ENCODE measurements around the gene DNAJC4. TPM values are rescaled to one million over a fixed set of nuclear protein-coding genes. Genes with fewer than 3 reads are reported as not detected.

DNAJC4 gene
- total RNA-seq, 1 donor from 2014 or later, result 13.5 TPM

GRCh38 chr11:64229090-64229743, 1.1 kb upstream of the DNAJC4 start:
- no peak for DNase-seq (ENCODE audit: low spot score)

DNA sequence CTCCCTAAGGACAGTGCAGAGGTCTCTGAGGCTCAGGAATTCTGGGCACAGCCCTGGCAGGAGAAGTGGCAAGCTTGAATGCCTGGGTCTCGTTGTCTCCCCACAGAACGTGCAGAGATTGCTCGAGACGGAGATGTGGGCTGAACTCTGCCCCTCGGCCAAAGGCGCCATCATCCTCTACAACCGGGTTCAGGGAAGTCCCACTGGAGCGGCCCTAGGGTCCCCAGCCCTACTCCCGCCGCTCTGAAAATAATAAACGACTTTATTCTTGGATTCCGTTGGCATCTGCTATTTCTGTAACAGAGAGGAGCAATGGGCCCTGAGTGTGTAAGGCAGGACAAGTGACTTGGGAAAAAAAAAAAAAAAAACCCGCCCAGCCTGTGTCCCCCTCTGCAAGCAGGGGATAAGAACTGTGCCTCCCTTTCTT, 591 bp upstream of the DNAJC4 start:
- no peak for DNase-seq (ENCODE audit: low spot score)

DNA sequence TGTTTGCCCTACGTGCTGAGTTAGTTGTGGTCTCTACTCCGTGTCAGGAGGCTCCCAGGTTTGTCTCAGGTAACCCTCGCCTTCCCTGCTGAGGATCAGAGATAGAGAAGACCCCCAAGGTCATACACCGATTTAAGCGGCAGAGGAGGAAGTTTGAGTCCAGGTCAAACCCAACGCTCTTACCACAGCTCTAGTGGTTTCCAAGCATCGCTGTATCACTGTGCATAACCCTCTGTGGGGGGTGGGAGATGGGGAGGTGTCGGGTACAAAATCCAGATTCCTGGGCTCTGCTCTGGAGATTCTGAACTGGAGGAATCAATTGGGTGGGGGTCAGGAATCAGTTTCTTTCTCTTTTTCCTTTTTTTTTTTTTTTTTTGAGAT, 627 bp downstream of the DNAJC4 start:
- no peak for DNase-seq (ENCODE audit: low spot score)

- no peak for DNase-seq (ENCODE audit: low spot score)
Measured at GRCh38 chr11:64231546-64231945, 1.2 kb downstream of the DNAJC4 start.

GRCh38 chr11:64232182-64232966, 2.0 kb downstream of the DNAJC4 start:
- no peak for DNase-seq (ENCODE audit: low spot score)

GRCh38 chr11:64232967-64233315, 2.6 kb downstream of the DNAJC4 start:
- no peak for DNase-seq (ENCODE audit: low spot score)

- DNase-seq (ENCODE audit: low spot score), result peak; percentile 75
Measured at GRCh38 chr11:64233913-64234586, 3.7 kb downstream of the DNAJC4 start, which contains the start of gene VEGFB. TSS of gene VEGFB (plus strand) at chr11:64234584. CDS start at chr11:64234834, 250 bp downstream.

DNA sequence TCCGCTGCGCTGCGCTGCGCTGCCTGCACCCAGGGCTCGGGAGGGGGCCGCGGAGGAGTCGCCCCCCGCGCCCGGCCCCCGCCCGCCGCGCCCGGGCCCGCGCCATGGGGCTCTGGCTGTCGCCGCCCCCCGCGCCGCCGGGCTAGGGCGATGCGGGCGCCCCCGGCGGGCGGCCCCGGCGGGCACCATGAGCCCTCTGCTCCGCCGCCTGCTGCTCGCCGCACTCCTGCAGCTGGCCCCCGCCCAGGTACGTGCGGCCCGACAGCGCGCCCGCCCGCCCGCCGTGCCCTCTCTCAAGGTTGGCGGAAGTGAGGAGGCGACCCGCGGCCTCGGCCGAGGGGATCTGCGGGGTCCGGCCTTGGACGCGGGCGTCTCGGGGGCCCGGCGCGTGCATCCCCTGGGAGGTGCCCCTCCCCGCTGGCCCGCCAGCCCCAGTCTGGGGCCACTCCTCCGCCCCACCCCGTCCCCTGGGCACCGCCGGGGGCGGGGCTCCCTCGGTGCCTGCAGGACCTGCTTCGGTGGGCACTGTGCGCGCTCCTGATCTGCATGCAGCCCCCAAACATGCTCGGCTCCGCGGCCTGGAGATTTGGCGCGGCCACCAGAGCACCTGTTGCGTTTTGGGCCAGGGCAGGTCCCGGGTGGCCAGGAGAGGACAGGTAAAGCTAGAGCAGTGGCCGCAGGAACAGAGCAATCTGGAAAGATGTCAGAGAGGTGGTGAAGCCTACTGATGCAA, 4.5 kb downstream of the DNAJC4 start:
- no peak for DNase-seq (ENCODE audit: low spot score)

DNA sequence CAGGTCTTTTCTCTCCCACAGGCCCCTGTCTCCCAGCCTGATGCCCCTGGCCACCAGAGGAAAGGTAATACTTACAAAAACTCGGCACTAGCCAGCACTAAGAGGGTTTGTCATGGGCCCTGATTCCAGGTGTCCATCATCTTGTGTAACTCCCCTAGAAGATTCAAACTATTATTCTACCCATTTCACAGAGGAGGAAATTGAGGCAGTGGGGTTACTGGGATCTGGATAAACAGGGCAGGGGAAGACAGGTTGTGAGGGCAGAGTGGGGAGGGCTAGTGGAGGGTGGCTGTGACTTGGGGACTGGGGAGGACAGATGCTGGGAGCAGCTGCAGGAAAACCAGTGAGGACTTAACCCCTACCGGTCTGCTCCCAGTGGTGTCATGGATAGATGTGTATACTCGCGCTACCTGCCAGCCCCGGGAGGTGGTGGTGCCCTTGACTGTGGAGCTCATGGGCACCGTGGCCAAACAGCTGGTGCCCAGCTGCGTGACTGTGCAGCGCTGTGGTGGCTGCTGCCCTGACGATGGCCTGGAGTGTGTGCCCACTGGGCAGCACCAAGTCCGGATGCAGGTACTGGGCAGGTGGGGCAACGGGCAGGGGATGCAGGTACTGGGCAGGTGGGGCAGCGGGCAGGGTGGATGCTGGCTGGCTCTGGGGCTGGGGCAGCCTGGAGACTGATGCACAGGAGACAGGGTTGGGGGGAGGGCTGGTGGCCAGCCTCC, 5.3 kb downstream of the DNAJC4 start:
- DNase-seq (ENCODE audit: low spot score), result no peak

- DNase-seq (ENCODE audit: low spot score), result no peak
Measured at GRCh38 chr11:64237484-64237951, 7.2 kb downstream of the DNAJC4 start.

GRCh38 chr11:64238076-64238475, 7.7 kb downstream of the DNAJC4 start:
- no peak for DNase-seq (ENCODE audit: low spot score)

- no peak for DNase-seq (ENCODE audit: low spot score)
Measured at GRCh38 chr11:64238999-64239398, 8.7 kb downstream of the DNAJC4 start.

- peak; percentile 42 for DNase-seq (ENCODE audit: low spot score)
Measured at GRCh38 chr11:64239662-64240434, 9.5 kb downstream of the DNAJC4 start.

- DNase-seq (ENCODE audit: low spot score), result peak; percentile 98
Measured at GRCh38 chr11:64240435-64241240, 10.3 kb downstream of the DNAJC4 start, which contains the start of gene FKBP2. TSS of gene FKBP2 (plus strand) at chr11:64241095. CDS start at chr11:64242388, 1,293 bp downstream.

DNA sequence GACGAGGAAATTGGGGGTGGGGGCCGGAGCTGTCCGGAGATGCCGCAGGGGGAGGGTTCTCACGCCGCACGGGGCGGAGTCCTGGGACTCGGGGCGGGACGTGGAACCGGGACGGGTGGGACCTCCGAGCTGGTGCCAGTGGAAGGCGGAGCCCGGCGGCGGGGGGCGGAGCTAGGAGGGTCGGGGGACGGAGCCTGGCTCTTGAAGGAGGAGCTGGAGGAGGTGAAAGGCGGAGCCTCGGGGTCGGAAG, 10.8 kb downstream of the DNAJC4 start:
- DNase-seq (ENCODE audit: low spot score), result peak; percentile 100

GRCh38 chr11:64241491-64242374, 11.4 kb downstream of the DNAJC4 start:
- DNase-seq (ENCODE audit: low spot score), result peak; percentile 59

DNA sequence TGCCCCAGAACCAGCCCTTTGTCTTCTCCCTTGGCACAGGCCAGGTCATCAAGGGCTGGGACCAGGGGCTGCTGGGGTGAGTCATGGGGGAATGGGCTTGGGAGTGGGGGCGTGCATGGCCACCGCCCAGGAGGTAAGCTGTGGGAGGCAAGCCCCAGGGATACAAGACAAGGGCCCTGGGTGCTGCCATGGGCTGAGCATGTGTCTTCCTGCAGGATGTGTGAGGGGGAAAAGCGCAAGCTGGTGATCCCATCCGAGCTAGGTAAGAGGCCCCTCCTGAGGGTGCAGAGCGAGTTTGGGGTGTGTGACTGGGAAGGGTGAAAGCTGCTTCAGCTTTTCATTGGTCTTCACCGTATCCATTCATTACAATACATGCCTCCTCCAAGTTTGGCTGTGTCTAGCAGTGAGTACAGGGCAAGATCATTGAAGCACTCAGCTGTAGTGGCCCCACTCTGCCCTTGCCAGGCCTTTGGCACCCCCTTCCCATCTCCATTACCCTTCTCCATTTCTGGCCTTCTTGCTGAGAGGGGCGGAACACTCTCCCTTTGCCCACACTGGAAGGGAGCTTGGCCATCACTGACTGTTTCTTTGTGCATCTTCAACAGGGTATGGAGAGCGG, 13.0 kb downstream of the DNAJC4 start:
- no peak for DNase-seq (ENCODE audit: low spot score)

DNA sequence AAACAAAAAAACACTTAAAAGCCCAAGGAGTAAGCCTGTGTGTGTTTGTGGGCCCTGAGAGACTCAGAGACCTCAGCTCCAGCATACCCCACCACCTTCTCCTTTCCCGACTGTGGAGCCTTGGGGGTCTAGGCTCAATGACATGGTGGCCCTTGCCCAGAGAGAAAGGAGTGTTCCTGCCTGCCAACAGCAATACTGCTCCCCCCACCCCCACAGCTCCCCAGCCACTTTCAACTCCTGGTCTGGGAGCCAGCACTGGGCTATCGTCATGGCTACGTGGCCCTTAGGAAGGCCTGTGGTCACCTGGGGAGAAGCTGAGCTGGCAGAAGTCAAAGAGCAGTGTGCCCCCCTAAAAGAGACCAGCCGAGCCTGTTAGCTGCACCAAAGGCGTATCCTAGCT, 13.8 kb downstream of the DNAJC4 start:
- no peak for DNase-seq (ENCODE audit: low spot score)

Measured in umbilical cord (tissue), 2 donors.